ENCODE measurements around the gene CNOT11. TPM values are rescaled to one million over a fixed set of nuclear protein-coding genes. Genes with fewer than 3 reads are reported as not detected.

The CNOT11 gene
- total and polyA plus RNA-seq, 2 of the 13 experiments (the other 11 are each of a cell fraction or from before 2014, with no cell fraction given) = 114 to 209 TPM

GRCh38 chr2:101234169-101234938, 18.3 kb upstream of the CNOT11 start (continued):
- TF ChIP-seq RNF2 (conservative IDR thresholded peaks at IDR 0.05; ENCODE audit: low read depth) (no peak), ARNT2 (CRISPR knock-in tag; IDR thresholded peaks at IDR 0.05; ENCODE audit: low read depth) (no peak), NCOR1 (IDR thresholded peaks at IDR 0.05; ENCODE audit: borderline replicate concordance, low read length) (0 out of 2 replicates have a peak, but pooled peaks have one; percentile 35), ZNF235 (CRISPR knock-in tag; IDR thresholded peaks at IDR 0.05; ENCODE audit: borderline replicate concordance) (no peak), HOXA9 (CRISPR knock-in tag; IDR thresholded peaks at IDR 0.05; ENCODE audit: borderline replicate concordance) (no peak), ZNF777 (CRISPR knock-in tag; IDR thresholded peaks at IDR 0.05) (no peak), ZNF441 (CRISPR knock-in tag; IDR thresholded peaks at IDR 0.05; ENCODE audit: borderline replicate concordance) (no peak), NFYB (CRISPR knock-in tag; IDR thresholded peaks at IDR 0.05) (no peak), ZBTB34 (CRISPR knock-in tag; IDR thresholded peaks at IDR 0.05) (no peak), CC2D1A (CRISPR knock-in tag; IDR thresholded peaks at IDR 0.05) (no peak), ZNF557 (CRISPR knock-in tag; IDR thresholded peaks at IDR 0.05) (no peak), KDM6A (CRISPR knock-in tag; IDR thresholded peaks at IDR 0.05; ENCODE audit: low read depth) (peak; percentile 75; the same call in 1 of the 2 replicates), TBX2 (CRISPR knock-in tag; IDR thresholded peaks at IDR 0.05; ENCODE audit: borderline replicate concordance) (0 out of 2 replicates have a peak, but pooled peaks have one; percentile 20), ZNF605 (CRISPR knock-in tag; IDR thresholded peaks at IDR 0.05) (0 out of 2 replicates have a peak, but pooled peaks have one; percentile 37), ZSCAN22 (CRISPR knock-in tag; IDR thresholded peaks at IDR 0.05) (no peak), ZNF607 (CRISPR knock-in tag; IDR thresholded peaks at IDR 0.05; ENCODE audit: borderline replicate concordance) (no peak), SP140L (CRISPR knock-in tag; IDR thresholded peaks at IDR 0.05; ENCODE audit: borderline replicate concordance) (no peak), ZNF747 (CRISPR knock-in tag; IDR thresholded peaks at IDR 0.05; ENCODE audit: borderline replicate concordance) (no peak), NFATC3 (CRISPR knock-in tag; IDR thresholded peaks at IDR 0.05) (no peak), SP4 (CRISPR knock-in tag; IDR thresholded peaks at IDR 0.05) (no peak), ZNF546 (CRISPR knock-in tag; conservative IDR thresholded peaks at IDR 0.05) (no peak), SOX5 (CRISPR knock-in tag; IDR thresholded peaks at IDR 0.05; ENCODE audit: borderline replicate concordance) (peak; percentile 94), RARA (CRISPR knock-in tag; IDR thresholded peaks at IDR 0.05) (peak; percentile 60), RXRB (CRISPR knock-in tag; IDR thresholded peaks at IDR 0.05; ENCODE audit: borderline replicate concordance) (peak; percentile 57; the same call in 1 of the 2 replicates), ZBTB7B (CRISPR knock-in tag; IDR thresholded peaks at IDR 0.05) (peak; percentile 43), ZNF451 (CRISPR knock-in tag; IDR thresholded peaks at IDR 0.05) (no peak), ATAD3A (CRISPR knock-in tag; IDR thresholded peaks at IDR 0.05) (no peak)
- TF ChIP-seq, protein P1, sequence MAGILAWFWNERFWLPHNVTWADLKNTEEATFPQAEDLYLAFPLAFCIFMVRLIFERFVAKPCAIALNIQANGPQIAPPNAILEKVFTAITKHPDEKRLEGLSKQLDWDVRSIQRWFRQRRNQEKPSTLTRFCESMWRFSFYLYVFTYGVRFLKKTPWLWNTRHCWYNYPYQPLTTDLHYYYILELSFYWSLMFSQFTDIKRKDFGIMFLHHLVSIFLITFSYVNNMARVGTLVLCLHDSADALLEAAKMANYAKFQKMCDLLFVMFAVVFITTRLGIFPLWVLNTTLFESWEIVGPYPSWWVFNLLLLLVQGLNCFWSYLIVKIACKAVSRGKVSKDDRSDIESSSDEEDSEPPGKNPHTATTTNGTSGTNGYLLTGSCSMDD (CRISPR knock-in tag; IDR thresholded peaks at IDR 0.05) = no peak
- TF ChIP-seq, protein P2, sequence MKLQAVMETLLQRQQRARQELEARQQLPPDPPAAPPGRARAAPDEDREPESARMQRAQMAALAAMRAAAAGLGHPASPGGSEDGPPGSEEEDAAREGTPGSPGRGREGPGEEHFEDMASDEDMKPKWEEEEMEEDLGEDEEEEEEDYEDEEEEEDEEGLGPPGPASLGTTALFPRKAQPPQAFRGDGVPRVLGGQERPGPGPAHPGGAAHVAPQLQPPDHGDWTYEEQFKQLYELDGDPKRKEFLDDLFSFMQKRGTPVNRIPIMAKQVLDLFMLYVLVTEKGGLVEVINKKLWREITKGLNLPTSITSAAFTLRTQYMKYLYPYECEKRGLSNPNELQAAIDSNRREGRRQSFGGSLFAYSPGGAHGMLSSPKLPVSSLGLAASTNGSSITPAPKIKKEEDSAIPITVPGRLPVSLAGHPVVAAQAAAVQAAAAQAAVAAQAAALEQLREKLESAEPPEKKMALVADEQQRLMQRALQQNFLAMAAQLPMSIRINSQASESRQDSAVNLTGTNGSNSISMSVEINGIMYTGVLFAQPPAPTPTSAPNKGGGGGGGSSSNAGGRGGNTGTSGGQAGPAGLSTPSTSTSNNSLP (IDR thresholded peaks at IDR 0.05; ENCODE audit: low read depth, low read length) = no peak

All from HepG2 (cell line).